GM19239 (cell line): ENCODE measurements around the gene BRINP2.
A peak's percentile ranks its signal among the peaks of the same experiment; 100 is the strongest.

Experiments
- DNase-seq: peaks from one replicate; pipeline ENCODE4 v3.0.0; 2011; ENCODE audit warnings: low spot score; ENCODE audit not compliant: insufficient read length
- FAIRE-seq: peaks from 2 replicates; lab custom pipeline; 2011; peaks lifted over from hg19 to GRCh38; lab: Jason Lieb, UNC

BRINP2 gene

GRCh38 chr1:177163844-177164379 is 6.8 kb upstream of the BRINP2 start:
- DNase-seq: no peak
- FAIRE-seq: no peak

DNA sequence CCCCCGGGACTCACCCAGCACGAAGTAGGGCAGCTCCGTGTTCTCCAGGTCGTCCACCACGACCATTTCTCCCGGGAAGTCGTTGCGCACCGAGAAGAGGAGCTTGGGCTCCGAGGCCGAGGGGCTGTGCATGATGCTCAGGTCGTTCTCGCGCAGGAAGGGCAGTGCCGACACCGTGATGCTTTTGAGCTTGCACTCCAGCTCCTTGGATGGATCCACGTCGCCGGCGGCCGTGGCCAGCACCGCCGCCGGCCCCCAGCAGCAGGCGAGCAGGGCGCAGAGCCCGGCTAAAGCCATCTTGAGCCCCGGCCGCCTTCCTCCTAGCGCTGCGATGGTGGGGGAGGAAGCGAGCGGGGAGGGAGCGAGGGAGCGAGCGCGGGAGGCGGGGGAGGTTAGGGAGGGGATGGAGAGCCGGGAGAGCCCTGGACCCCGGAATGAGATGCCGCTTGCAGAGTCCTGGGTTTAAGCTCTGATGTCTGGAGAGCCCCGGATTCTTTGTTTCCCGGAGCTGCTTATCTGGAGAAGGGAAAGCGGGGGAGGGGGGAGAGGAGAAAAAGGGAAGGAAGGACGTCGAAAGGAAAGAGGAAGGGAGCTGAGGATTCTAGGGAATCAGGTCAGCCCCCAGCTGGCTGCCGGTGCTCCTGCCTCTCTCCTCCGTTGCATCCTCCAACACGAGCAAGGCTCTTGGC is 6.2 kb upstream of the BRINP2 start, which contains the start of gene ASTN1:
TSS of gene ASTN1 (minus strand) at position 333 of the 689 bp plus-strand sequence. CDS start at position 297, 36 bp downstream.
- no peak for FAIRE-seq

GRCh38 chr1:177165069-177165439 is 5.7 kb upstream of the BRINP2 start:
- DNase-seq (no peak), FAIRE-seq (no peak)

More for the DNA sequence above, 6.2 kb upstream of the BRINP2 start, which contains the start of gene ASTN1:
- no peak for DNase-seq

DNA sequence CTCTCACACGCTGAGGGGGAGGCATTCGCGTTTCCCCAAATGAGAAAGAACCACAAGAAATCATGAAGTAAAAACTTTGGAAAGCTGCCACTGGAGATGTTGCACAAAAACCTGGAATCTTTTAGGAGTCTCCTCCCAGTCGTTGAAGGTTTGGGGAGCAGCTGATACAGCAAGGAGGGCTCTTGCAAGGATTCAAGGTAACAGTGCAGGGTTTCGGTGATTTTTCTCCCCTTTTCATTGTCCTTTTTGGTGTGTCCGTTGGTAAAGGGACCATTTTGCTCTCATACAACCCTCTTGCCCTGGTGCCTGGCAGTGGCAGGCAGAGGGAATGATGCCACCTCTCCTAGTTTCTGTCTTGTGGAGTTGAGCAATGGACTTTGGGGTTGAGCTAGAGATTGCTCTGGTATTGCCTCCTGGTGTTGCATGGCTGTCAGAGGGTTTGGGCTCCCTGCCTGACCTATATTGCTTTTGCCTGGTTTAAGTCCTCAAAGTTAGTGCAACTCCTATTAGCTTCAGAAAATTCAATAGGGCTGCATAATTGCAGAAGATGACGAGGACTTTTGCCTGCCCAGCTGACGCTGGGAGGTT is 872 bp downstream of the BRINP2 start:
- FAIRE-seq (no peak), DNase-seq (no peak)

DNA sequence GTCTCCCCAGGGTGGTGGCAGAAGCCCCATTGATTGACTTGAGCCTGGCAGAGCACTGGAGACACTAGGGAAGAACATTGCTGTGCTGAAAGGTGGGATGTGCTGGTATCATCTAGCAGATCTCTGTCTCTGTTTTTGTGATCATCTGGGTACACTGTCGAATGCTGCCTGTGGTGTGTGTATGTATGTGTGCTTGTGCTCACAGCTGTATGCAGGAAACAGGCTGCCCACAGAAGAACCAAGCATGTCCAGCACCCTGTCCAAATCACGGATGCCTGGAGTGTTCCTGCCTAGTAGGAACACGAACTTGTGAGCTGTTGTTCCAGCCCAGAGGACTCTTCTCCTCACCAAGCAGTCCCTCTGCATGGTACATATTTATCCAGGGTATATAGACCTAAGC is 1.5 kb downstream of the BRINP2 start:
- DNase-seq (no peak), FAIRE-seq (no peak)

DNA sequence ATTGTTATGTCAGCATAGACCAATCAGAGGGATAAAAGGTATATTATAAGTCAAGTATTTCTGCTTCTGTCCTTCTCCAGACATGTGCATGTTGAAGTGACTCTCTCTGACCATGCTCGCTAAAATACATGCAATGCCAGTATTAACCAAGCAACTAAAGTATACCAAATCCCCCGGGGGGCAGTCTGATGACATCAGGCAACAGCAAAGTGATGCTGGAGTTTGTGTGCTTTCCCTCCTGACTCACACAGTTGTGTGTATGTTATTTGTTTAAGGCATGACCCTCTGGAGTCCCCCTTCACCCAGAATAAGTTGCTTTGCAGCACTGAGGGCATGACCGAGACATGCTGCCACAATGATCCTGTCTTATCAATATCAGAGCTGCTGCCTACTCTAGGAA is 2.1 kb downstream of the BRINP2 start:
- DNase-seq: no peak
- no peak for FAIRE-seq

DNA sequence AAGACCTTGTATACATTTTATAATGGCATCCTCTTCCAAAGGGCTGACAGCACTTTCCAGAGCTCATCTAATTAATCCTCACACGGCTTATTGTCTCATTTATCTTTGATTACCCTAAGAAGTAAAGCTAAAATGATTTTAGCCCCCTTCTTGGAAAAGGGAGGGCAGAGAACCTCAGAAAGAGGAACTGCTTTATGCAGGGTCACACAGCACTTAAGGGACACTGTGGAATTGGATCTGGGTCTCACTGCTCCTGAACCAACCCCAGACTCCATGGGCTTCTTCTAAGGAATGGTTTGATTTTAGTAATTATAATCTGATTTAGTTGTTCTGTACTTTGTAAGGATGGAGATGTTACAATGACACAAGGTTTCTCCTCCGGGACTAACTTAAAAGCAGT is 3.2 kb downstream of the BRINP2 start:
- FAIRE-seq (no peak), DNase-seq (no peak)

- DNase-seq (no peak), FAIRE-seq (no peak)
Observed at GRCh38 chr1:177174921-177175634, 4.3 kb downstream of the BRINP2 start.

- FAIRE-seq (no peak), DNase-seq (no peak)
Observed at GRCh38 chr1:177181280-177181630, 10.5 kb downstream of the BRINP2 start.

DNA sequence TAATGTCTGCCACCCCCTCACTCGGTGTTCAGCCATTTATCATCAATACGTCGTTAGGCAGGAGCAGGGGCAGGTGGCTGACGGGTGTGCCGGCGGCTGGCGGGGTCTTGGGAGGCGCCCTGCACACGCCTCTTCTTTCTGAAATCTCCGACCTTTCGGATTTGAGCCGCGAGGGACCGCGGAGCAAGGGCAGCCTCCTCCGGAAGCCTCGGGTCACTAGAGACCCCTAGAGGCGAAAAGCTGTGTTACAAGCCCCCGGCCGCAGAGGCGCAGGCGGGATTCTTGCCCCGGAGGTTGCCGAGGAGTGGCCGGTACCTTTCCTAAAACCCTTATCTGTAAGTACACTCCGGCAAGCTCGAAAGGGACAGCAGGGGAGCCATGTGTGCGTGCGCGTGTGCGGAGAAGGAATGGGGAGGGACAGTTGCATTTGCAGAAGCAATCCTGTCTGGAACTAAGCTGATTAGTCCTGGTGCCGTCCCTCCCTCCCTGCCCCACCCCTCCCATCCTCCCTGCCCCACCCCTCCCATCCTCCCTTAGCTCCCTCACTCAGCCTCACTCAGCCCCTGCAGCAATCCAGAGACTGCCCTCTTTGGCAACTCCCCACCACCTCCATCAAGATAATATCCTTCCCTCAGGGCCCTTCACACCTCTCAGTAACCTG is 11.0 kb downstream of the BRINP2 start:
- DNase-seq: peak; percentile 43
- peak; percentile 18 for FAIRE-seq

DNA sequence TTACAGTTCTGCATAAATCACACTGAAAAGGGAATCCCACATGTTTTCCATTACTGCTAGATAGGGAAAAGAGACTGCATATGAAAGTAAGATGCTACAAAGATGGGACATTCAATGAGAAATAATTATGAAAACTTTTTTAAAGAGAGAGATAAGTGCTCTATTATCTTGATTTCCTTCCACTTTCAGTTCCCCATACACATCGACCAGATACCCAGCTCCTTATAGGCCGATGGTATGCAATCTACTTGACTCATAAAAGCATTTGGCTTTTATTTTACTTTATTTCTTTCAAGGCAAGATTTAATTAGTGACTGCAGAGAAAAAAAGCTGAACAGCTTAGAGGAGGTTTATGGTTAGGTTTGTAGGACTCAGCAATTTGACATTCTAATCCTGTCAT is 13.1 kb downstream of the BRINP2 start:
- no peak for FAIRE-seq

GRCh38 chr1:177185209-177185608 is 14.5 kb downstream of the BRINP2 start:
- no peak for DNase-seq
- FAIRE-seq: no peak

More for the DNA sequence above, 13.1 kb downstream of the BRINP2 start:
- DNase-seq: no peak

GRCh38 chr1:177186639-177187038 is 15.9 kb downstream of the BRINP2 start:
- DNase-seq (no peak), FAIRE-seq (no peak)

- DNase-seq: no peak
- FAIRE-seq: no peak
Observed at GRCh38 chr1:177190308-177190970, 19.7 kb downstream of the BRINP2 start.

- DNase-seq: no peak
- FAIRE-seq: no peak
Observed at GRCh38 chr1:177198243-177198642, 27.5 kb downstream of the BRINP2 start.

GRCh38 chr1:177200290-177200689 is 29.5 kb downstream of the BRINP2 start:
- FAIRE-seq: no peak

DNA sequence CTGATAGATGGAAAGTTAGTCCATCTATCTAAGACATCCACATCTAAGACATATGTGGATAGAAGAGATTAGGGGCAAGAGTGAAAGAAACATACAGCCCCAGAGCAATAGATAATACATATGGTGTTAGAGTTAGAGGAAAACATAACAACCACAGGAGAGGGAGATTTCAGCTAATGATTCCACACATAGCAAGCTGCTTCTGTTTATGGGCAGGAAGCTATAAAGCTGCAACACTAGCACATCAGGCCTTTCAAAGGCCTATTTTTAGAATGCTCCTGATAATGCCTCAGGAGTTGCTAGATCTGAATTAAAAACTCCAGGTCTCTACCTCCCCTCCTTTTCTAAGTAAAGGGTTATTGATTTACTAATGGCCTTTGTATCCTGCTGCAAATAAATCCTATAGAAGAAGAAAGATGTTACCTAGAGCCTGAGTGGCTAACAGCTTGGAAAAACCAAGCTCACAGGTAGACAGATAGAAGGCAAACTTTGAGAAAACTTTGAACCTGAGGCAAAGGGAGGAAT is 36.1 kb downstream of the BRINP2 start:
- FAIRE-seq (no peak), DNase-seq (no peak)

More at GRCh38 chr1:177200290-177200689, 29.5 kb downstream of the BRINP2 start:
- DNase-seq: no peak

DNA sequence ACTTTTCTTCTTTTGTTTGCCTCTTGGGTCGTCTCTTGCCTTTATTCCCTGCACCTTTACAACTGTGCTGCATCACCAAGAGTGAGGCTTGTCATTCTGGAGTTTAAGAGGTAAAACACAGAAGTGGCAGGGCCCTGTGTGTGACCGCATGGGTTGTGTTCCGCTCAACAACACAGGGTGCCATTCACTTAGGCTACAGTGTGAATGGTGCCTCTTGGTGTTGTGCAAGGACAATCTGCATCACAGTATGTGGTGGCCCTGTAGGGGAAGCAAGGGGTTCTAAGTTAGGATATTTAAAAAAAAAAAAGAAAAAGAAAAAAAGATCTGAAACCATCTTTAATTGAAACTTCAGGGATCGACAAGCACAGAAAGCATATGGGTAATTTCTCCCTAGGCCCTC is 38.2 kb downstream of the BRINP2 start:
- DNase-seq (no peak), FAIRE-seq (no peak)

- no peak for FAIRE-seq
- DNase-seq: no peak
Observed at GRCh38 chr1:177209357-177209756, 38.6 kb downstream of the BRINP2 start.

DNA sequence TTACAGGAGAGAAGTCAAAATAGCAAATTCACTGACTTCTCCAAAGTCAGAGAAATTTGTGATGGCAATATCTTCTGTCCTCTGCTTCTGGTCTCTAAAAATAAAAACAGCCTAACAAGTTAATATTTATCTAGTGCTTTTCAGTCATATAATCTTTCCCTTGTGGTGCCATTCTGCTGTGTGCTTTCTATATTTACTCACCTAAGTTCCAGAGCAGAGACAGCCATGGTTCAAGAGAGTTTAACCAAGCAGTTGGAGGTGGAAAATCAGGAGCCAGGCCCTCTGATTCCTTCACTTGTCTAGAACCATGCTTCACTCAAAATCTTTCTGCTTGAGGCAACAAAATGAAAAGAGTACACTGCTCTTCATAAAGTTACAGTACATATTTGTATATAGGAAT is 39.3 kb downstream of the BRINP2 start:
- DNase-seq: no peak
- FAIRE-seq: no peak
